Activated T-cell treated with anti-CD3 and anti-CD28 coated beads for 24 hours (primary cell): Measurements from ENCODE around the gene LTBP1.

Experiments
- DNase-seq: peaks from one replicate; pipeline ENCODE4 v3.0.0-alpha.2; 2020; ENCODE audit warnings: low read depth

Gene LTBP1

GRCh38 chr2:33077311-33077710 is 130.6 kb downstream of the LTBP1 start:
- DNase-seq, result no peak

GRCh38 chr2:33077844-33078243 is 131.1 kb downstream of the LTBP1 start:
- DNase-seq, result no peak

- no peak for DNase-seq
Observed at GRCh38 chr2:33081691-33082090, 134.9 kb downstream of the LTBP1 start.

GRCh38 chr2:33083699-33084387 is 137.1 kb downstream of the LTBP1 start:
- DNase-seq, result no peak

- no peak for DNase-seq
Observed at GRCh38 chr2:33084433-33084832, 137.7 kb downstream of the LTBP1 start.

- DNase-seq, result no peak
Observed at GRCh38 chr2:33085646-33086045, 138.9 kb downstream of the LTBP1 start.

GRCh38 chr2:33086400-33087015 is 139.8 kb downstream of the LTBP1 start:
- no peak for DNase-seq

- DNase-seq, result no peak
Observed at GRCh38 chr2:33090553-33091134, 143.9 kb downstream of the LTBP1 start.

- DNase-seq, result no peak
Observed at GRCh38 chr2:33091541-33092123, 144.9 kb downstream of the LTBP1 start.

GRCh38 chr2:33093283-33093993 is 146.7 kb downstream of the LTBP1 start:
- DNase-seq, result no peak

GRCh38 chr2:33094303-33094702 is 147.6 kb downstream of the LTBP1 start:
- no peak for DNase-seq

GRCh38 chr2:33099989-33100388 is 153.2 kb downstream of the LTBP1 start:
- no peak for DNase-seq

- no peak for DNase-seq
Observed at GRCh38 chr2:33100921-33101320, 154.2 kb downstream of the LTBP1 start.

GRCh38 chr2:33104052-33104623 is 157.4 kb downstream of the LTBP1 start:
- no peak for DNase-seq

GRCh38 chr2:33104726-33105125 is 158.0 kb downstream of the LTBP1 start:
- DNase-seq, result no peak

- DNase-seq, result no peak
Observed at GRCh38 chr2:33106115-33106514, 159.4 kb downstream of the LTBP1 start.

- no peak for DNase-seq
Observed at GRCh38 chr2:33107690-33108482, 161.1 kb downstream of the LTBP1 start.

GRCh38 chr2:33108483-33109443 is 162.0 kb downstream of the LTBP1 start:
- DNase-seq, result no peak

- no peak for DNase-seq
Observed at GRCh38 chr2:33110461-33110860, 163.7 kb downstream of the LTBP1 start.

GRCh38 chr2:33111002-33111446 is 164.3 kb downstream of the LTBP1 start:
- no peak for DNase-seq
